HG03064 (cell line): ENCODE results near the gene NUDC.
A peak's percentile ranks its signal among the peaks of the same experiment; 100 is the strongest.
"Not testable (repeated sequence)": the region's sequence is repeated elsewhere in the genome, so short reads cannot be mapped to it uniquely, and the experiment has no call there.

Experiments used
- ATAC-seq: cut with Tn5 transposase; IDR thresholded peaks from one replicate; pipeline ENCODE4 v1.9.1; 2021; ENCODE audit warnings: low read depth; ENCODE audit not compliant: unreplicated experiment

Gene NUDC

DNA sequence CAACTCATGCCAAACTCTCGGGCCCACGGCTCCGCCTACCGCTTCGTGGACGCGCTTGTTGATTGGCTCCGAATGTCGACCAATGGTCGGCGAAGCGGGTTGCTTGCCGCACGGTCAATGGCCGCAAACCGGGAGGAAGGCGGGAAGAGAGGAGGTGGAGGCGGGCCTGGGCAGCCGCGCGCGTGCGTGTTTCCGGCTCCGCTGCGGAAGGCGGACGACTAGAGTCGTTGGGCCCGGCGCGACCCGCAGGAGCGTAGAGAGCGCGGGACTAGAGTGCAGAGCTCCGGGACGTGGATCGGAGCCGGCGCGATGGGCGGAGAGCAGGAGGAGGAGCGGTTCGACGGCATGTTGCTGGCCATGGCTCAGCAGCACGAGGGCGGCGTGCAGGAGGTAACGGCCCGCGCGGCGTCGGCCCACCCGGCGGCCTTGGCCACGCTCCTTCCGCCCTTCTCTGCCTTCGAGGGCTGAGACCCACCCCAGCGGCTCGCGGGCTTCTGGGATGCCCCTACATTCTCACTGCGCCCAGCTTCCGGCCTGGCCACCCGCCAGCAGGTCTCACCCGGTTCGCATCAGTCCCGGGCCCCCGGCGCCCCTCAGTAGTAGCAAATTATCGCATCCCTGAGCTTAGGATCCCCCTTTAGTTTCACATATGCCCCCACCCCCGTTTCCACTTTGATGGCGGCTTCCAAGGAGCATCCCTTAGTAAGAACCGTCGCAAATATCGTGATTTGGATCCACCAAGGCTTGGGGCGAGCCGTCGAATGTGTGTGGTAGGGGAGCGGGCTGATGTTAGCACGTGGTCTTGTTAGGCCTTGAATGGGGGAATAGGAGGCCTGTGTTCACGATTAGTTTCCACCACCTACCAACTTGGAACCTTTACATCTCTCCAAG, at the start of gene NUDC:
NUDC (plus strand) TSS at position 204 of the 891 bp plus-strand sequence; CDS start at position 310, 106 bp downstream.
- ATAC-seq: peak; percentile 96

DNA sequence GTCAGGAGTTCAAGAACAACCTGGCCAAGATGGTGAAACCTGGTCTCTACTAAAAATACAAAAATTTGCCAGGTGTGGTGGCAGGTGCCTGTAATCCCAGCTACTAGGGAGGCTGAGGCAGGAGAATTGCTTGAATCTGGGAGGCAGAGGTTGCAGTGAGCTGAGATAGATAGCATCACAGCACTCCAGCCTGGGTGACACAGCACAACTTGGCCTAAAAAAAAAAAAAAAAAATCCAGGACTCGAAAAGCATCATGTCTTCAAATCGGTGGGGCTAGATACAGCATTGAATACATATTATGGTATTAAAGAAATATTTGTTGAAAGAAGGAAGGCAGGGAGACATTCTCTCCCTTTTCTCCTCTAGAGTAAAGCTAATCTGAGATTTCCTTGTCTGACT, 48.4 kb upstream of the NUDC start:
- ATAC-seq: not testable (repeated sequence)

DNA sequence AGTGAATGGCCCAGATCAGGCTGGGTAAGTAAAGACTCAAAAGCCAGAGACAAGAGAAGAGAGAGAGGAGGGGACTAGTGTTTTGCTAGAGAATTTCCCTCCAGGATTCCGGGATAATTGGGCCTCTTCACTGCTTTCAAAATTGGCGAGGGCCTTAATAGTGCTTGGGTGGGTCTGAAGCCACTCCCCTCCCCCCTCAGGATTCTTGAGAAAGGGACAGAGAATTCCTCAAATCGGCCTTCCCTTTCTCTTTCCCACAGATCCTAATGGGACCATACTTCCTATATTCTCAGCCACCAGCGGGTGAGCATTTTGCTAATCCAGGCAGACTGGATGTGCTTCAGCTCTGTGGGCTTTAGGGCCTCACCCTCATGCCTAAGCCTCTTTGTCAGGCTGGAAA, 46.6 kb upstream of the NUDC start:
- no peak for ATAC-seq

DNA sequence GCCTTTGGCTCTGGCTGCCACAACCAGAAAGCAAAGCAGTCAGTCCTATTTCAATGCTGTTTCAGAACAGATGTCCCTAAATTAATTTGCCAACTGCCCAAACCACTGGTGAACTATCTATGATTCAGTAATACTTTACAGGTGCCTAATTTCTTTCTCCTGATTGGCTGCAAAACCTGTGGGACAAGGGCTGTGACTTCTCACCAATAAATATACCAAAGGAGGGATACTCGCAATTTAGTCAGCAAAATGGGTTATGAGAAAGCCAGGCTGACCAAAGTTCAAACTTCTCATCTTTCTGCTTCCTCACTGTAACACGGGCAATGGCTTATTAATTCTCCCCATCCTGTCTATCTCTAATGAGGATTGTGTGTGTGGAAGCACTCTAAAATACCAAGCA, 44.2 kb upstream of the NUDC start:
- no peak for ATAC-seq

DNA sequence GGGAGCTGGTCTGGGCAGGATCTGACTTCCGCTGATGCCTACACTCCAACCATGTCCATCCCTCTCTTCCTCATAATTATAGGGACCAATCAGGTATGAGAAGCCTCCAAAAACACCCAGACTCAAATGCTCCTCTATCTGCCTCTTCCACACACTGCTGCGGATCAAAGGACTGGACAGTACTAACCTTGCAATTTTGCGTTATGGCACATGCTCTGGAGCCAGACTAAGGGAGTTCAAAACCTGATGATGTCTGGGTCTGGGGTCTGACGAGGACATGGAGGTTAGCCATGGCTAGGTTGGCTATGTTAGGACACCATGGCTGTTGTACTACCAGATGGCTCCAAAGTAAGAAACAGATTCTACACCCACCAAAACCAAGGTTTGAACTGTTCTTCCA, 41.8 kb upstream of the NUDC start:
- no peak for ATAC-seq

DNA sequence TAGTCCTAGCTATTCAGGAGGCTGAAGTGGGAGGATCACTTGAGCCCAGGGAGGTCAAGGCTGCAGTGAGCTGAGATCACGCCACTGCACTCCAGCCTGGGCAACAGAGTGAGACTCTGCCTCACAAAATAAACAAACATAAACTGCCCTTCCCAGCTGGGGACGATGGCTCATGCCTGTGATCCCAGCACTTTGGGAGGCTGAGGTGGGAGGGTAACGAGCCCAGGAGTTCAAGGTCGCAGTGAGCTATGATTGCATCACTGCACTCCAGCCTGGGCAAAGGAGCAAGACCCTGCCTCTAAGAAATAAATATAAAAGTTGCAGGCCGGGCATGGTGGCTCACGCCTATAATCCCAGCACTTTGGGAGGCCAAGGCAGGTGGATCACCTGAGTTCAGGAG, 39.9 kb upstream of the NUDC start:
- ATAC-seq: not testable (repeated sequence)

DNA sequence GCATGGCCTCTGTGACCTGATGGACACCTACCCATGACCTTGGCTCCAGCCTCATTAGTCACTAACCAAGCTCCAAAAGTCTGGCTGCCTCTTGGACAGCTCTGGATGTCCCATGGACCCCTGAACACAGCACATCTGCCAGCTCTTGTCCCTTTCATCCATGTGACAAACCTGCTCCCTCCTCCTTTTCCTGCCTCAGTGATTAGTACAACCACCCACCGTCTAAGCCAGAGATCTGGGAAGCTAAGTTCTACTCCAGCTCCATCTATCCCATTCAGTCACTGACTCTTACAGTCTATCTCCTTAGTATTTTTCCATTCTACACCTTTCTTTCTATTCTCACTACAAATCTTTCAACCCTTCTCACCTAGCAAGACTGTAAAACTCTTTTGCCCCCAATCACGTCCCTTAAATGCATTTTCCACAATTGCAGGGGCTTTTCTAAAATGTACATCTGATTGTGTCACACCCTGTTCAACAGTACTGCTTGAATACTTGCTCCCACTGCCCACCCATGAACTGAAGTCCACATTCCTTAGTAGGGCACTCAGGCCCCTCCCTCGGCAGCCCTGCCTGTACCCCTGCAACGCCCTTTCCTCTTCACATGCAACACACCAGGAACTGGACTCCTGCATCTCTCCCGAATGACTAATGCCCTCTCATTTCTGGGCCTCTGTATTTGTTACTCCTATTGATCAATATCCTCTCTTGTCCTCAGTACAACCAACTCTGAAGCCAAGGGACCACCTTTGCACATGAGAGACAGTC, 38.7 kb upstream of the NUDC start:
- no peak for ATAC-seq

DNA sequence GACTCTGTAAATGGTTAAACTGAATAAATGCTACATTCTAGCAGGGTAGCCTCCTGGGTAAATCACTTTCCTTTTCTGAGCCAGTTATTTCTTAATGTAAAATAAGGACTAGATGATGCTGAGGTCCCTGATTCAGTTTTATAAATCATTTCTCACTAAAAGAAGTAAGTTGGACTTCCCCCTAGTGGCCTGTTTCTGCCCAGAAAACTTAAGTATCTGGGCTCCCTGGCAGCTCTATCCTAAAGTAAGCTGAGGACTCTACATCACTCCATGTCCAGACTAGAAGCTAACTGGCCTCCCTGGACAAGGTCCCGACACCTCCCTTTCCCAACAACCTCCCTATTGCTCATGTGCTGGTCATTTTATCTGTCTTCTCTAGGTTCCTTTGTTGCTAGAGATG, 34.4 kb upstream of the NUDC start:
- no peak for ATAC-seq

DNA sequence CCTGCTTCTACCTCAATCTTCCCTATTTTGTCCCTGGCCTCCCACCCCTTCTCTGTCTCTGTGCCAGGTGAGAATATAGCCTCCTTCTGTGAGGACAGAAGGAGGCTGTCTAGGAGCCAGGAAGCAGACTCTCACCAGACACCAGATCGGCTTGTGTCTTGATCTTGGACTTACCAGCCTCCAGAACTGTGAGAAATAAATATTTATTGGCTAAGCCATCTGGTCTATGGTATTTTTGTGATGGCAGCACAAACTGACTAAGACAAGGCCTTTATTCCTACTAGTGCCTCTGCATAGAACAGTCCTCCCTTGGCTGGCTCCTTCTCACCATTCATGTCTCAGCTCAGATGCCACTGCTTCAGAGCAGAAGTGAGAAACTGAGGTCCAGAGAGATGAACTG, 33.3 kb upstream of the NUDC start:
- no peak for ATAC-seq

DNA sequence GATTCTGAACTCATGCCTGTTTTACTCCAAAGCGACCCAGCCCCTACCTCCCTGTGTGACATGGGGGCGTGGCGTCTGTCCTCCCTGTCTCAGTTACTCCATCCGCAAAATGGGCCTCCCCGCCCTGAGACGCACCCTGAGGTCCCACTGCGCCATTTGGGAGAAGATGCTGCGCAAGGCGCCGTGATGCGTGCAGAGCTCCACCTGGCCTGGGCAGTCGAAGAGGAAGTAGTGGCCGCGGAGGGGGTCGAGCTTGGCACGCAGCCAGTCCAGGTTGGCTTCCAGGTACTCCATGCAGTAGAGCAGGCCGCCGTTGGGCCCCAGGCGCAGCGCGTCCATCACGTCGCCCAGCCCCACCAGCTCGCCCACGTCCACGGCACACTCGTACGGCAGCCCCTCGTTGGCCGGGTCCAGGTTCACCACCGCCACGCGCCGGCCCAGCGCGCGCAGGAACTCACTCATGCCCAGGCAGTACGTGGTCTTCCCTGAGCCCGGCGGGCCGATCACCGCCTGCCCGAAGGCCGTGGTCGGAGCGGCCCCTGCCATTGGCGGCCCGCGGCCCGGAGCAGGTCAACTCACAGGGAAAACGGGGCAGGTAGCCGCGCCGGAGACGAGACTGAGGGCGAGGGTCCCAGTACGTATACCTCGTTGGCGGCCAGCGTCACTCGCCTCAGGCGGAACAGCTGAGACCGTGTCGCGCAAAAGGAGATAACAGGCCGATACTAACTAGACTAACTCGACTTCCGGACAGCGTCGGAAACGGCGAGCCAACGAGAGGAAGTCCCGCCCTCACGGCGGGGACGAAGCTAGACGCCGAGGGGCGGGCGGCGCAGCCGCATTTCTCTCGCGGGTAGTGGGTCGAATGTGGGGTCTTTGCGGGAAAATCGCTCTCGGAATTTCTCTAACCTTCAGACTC, 31.7 kb upstream of the NUDC start, which contains the start of gene GPN2:
GPN2 (minus strand) TSS at position 733 of the 916 bp plus-strand sequence; CDS start at position 546, 187 bp downstream.
- peak; percentile 80 for ATAC-seq

DNA sequence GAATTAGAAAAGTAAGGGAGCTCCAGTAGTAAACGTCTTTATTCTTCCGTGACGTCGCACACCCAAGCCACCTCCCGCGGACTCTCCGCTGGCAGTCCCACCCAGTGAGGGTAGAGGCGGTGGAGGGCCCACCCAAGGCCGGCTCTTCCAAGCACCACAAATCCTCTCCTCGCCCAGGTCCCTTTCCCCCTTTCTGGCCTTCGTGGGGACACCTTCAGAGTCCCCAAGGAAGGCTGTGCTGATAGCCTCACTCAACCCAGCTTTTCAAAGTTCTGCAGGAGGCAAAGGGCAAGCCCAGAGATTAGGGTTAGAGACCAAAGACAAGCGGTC, 31.1 kb upstream of the NUDC start:
- peak; percentile 38 for ATAC-seq

DNA sequence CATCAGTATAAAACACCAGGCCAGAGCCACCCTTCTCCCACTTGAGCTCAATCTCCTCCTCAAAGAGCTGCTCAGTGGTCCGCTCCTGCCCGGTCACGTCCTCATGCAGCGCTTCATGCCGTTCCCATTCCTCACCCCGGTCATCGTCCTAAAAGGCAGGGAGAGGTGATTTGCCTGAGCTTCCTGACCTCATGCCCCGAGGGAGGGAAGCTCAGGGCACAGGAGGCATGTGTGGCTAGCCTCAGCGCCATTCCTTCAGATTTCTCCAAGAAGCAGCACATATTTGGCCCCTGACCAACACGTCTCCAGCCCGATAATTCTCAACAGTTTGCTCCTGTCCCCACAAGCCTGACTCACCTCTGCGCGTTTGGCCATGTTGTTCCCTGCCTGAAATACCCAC, 27.3 kb upstream of the NUDC start:
- ATAC-seq: no peak

DNA sequence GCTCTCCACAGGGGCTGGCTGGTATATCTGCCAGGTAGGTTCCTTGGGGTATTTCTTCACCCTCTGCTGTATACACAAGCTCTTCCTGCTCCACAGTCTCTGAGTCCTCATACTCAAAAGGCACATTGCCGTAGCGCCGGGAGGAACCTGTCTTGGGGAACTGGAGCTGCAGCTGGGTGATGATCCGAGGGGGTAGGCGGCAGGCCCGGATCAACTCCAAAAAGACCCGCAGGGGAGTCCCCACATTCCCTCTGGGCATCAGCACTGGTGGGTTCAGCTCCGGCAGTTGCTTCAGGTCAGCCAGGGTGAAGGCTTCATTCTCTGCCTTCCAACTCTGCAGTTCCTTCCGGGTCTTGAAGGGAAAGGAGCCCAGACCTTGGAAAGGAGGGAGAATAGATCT, 24.2 kb upstream of the NUDC start:
- ATAC-seq: no peak

DNA sequence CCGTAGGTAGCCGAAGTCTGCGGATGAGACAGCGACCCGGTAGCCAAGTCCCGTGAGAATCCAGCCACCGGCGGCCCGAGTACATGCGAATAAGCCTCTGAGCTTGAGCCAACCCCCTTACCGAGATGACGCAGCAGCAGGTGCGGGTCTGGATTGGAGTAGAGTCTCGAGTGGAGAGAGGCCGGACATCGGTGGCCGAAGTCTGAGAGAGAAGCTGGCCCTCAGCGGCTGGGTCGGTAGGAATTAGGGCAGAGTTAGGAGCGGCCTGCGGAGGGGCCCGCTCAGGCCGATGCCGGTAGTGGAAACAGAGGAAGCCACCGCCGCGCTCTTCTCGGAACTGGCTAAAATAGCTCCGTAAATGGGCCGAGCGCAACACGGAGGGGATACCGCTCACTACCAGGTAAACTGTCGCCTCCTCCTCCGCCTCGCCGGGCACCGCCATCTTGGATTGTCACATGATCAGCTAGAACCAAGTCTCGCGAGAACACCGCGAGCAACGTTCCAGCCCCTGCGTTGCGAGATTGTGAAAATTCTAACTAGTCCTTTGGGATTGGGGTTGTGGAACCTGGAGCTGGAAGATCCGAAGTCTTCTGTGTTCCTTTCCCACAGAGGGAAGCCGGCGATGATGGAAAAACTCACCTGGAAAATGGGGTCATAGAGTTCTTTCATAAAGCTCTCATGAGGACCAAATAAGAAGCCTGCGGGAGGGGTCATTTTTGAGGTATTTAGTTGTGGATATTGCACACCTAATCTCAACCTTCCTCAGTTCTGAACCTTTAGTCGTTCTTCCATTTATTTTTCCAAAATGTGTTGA, 21.3 kb upstream of the NUDC start, which contains the start of gene GPATCH3:
GPATCH3 (minus strand) TSS at position 467 of the 814 bp plus-strand sequence; CDS start at position 442, 25 bp downstream.
- ATAC-seq: no peak

DNA sequence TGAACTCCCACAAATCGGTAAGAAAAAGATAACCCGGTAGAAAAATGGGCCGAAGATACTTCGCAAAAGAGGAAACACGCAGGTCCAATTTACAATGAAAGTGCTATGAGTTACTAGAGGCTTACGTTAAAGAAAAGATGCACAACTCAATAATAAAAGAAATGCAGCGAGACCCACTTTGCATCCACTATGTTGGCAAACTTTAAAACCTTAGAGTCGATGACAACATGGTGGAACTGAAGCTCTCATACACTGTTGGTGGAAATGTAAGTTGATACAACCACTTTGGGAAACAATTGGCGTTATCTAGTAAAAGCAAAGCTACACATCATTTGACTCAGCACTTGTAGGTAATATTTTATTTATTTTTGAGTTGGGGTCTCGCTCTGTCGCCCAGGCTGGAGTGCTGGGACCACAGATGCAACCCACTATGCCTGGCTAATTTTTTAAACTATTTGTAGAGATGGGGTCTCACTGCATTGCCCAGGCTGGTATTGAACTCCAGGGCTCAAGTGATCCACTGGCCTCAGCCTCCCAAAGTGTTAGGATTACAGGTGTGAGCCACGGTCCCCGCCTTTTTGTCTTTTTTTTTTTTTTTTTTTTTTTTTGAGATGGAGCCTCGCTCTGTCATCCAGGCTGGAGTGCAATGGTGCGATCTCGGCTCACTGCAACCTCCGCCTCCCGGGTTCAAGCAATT, 20.6 kb upstream of the NUDC start:
- ATAC-seq: no peak

DNA sequence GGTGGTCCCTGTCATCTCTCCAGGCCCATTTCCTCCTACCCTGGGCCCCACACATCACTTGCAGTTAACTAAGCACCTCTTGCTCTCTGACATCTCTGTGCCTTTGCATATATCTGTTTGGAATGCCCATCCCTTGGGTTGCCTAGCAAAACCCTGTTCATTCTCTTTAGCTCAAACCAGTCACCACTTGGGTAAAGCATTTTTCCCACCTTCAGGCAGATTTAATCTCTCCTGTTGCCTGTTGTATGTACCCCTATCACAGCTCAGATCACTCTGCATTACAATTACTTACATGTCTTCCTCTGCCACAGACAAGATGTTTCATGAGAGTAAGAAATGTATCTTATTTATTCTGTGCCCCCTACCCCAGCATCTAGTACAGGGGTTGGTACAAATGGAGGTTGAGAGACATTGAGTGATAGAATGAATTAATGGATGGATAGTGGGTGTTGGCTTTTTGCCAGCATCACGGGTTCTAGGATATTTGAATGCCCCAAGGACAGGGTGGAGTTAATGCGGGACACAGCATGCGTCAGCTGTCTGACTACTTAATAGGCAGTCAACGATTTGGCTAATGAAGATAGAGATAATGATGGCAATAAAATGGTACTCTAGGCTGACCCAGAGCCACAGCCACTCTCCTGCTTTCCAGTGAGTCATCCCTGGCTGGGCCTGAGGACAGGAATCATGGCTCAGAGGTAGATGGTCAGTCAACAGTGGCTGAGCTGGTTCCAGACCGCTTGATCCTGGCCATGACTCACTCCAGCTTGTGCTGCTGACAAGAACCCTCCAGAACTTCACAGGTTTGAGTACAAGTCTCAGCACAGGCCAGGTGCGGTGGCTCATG, 14.2 kb upstream of the NUDC start:
- no peak for ATAC-seq

DNA sequence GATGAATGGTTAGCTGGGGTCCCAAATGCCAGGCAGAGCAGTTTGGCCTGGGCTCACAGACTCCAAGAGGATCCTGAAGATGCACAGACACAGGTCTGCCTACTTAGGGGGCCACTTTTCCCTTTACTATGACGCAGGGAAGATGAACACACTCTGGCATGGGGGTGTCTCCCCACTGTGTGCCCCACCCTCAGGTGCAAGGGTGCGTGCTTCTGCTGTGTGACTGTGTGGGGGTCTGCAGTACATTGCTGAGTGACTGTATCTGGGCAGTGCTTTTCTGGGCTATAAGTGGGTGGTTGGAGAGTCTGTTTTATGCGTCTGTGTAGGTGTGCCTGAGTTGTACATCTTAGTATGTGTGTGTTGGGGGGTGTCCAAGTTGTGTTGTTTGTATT, 11.6 kb upstream of the NUDC start:
- ATAC-seq: no peak
